Vagina (tissue), 2 donors: ENCODE data around the gene FAM210A. TPM values are rescaled to one million over a fixed set of nuclear protein-coding genes. Genes with fewer than 3 reads are reported as not detected.

Experiments used
- DNase-seq, 2 donors: peaks; one replicate each; pipeline ENCODE4 v3.0.0-alpha.2; 2017; ENCODE audit errors: extremely low spot score in 2 of 2
- H3K27ac ChIP-seq: fragments of 200-600 bp; sonication (generic); one replicate; pipeline ENCODE4 v1.5.1; 2019
- H3K27me3 ChIP-seq: fragments of 200-600 bp; sonication (generic); one replicate; pipeline ENCODE4 v1.5.1; 2019
- H3K36me3 ChIP-seq, 2 donors: fragments of 200-600 bp; sonication (generic); one replicate each; pipeline ENCODE4 v1.5.1; 2017 to 2019
- H3K4me1 ChIP-seq: fragments of 200-600 bp; sonication (generic); one replicate; pipeline ENCODE4 v1.5.1; 2019
- H3K4me3 ChIP-seq, 2 donors: fragments of 200-600 bp; sonication (generic); 1 replicate in 1 of 2; 2 replicates in 1 of 2; pipeline ENCODE4 v1.5.1; 2016 to 2019
- H3K9me3 ChIP-seq: fragments of 200-600 bp; sonication (generic); one replicate; pipeline ENCODE4 v1.5.1; 2019
- POLR2A ChIP-seq, 2 donors: fragments of 450-650 bp; IDR thresholded peaks; one replicate each; pipeline ENCODE4 v1.6.1; 2017; ENCODE audit warnings: antibody characterized with exemption in 2 of 2, mild to moderate bottlenecking in 2 of 2, moderate library complexity in 2 of 2
- POLR2AphosphoS5 ChIP-seq, 2 donors: sonication (generic); formaldehyde crosslinking; IDR thresholded peaks; one replicate each; pipeline ENCODE4 v1.9.0; 2017; ENCODE audit warnings: antibody characterized with exemption in 2 of 2, mild to moderate bottlenecking in 2 of 2, low read depth in 1 of 2; ENCODE audit not compliant: insufficient read depth in 1 of 2
- intact Hi-C: fragments of 100-400 bp; cut with DNase I; formaldehyde crosslinking; loops from one replicate; pipeline ENCODE4 v1.15.1; 2023
- total RNA-seq: library from RNA; depleted of rRNA; stranded (reverse); fragments of >200 nt; gene quantifications from one replicate; pipeline ENCODE4 v1.2.3, GENCODE V29; 2016
- TF ChIP-seq, protein P1 (sequence below), 3 experiments: fragments of 450-650 bp in 2 of 3; fragments of 200-600 bp in 1 of 3; sonication (generic) in 1 of 3; IDR thresholded peaks; one replicate each; pipeline ENCODE4 v1.5.1; 2017 to 2019; ENCODE audit warnings: antibody characterized with exemption in 3 of 3, mild to moderate bottlenecking in 2 of 3, moderate library complexity in 2 of 3

FAM210A gene
- total RNA-seq, 1 donor from 2014 or later = 12.8 TPM

DNA sequence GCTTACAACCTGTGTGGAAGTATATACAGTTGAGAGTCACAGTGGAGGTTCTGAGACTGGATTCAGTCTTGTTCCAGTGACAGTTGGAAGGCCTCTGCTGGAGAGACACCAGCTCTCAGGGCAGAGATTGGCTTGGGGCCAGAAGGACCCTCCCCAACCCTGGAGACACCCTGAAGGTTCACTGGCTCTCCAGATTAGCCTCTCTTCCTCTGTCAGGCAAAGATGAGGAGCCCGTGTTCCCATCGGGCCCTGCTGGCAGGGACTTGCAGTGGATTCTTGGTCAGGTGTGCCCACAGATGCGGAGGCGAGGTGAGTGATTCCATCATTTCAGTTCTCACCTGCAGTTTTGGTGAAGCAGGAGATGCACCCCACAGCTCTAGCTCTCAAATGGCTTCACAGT is 78.6 kb downstream of the FAM210A start:
- no peaks in the 10 kb centered on the region for H3K9me3 ChIP-seq
- intact Hi-C loops = no loop called here
- no peak overlapping the region for H3K27ac ChIP-seq
- no peaks in the 10 kb centered on the region for H3K27me3 ChIP-seq
- TF ChIP-seq POLR2A (IDR thresholded peaks at IDR 0.05) (no peak), POLR2AphosphoS5 (IDR thresholded peaks at IDR 0.05; ENCODE audit: insufficient read depth in 1 of 2, low read depth in 1 of 2) (no peak)
- TF ChIP-seq, protein P1, sequence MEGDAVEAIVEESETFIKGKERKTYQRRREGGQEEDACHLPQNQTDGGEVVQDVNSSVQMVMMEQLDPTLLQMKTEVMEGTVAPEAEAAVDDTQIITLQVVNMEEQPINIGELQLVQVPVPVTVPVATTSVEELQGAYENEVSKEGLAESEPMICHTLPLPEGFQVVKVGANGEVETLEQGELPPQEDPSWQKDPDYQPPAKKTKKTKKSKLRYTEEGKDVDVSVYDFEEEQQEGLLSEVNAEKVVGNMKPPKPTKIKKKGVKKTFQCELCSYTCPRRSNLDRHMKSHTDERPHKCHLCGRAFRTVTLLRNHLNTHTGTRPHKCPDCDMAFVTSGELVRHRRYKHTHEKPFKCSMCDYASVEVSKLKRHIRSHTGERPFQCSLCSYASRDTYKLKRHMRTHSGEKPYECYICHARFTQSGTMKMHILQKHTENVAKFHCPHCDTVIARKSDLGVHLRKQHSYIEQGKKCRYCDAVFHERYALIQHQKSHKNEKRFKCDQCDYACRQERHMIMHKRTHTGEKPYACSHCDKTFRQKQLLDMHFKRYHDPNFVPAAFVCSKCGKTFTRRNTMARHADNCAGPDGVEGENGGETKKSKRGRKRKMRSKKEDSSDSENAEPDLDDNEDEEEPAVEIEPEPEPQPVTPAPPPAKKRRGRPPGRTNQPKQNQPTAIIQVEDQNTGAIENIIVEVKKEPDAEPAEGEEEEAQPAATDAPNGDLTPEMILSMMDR (IDR thresholded peaks at IDR 0.05) = no peak
- no peaks in the 10 kb centered on the region for H3K4me1 ChIP-seq
- no peak for DNase-seq
- H3K36me3 ChIP-seq = peaks cover 0 to 4% of the 10 kb centered on the region in 2 donors
- no peak overlapping the region for H3K4me3 ChIP-seq

DNA sequence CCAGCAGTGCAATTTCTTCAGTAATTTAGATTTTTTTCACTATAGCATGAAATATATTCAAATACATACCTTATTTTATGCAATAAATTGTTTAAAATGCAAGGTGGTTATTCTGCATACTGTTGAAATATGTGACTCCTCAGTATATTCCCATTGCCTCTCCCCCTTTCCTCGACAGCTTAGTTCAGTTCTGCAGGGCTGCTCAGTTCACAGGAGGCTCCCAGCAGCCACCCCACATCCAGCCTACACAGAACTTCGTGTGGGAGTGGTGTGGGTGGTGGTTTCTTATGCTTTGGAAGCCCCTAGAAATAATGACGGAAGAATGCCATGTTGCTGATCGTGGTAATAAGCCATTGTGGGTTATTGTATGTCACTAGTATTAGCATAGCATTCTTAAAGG is 79.7 kb downstream of the FAM210A start:
- Histone ChIP-seq H3K9me3 (no peaks in the 10 kb centered on the region), H3K36me3 (peaks cover 0 to 4% of the 10 kb centered on the region in 2 donors), H3K4me1 (peaks cover 8% of the 10 kb centered on the region), H3K27ac (no peak overlapping the region), H3K4me3 (no peak overlapping the region), H3K27me3 (no peaks in the 10 kb centered on the region)
- TF ChIP-seq, protein P1 (IDR thresholded peaks at IDR 0.05) = no peak
- no peak for TF ChIP-seq POLR2A (IDR thresholded peaks at IDR 0.05)
- no peak for TF ChIP-seq POLR2AphosphoS5 (IDR thresholded peaks at IDR 0.05; ENCODE audit: insufficient read depth in 1 of 2, low read depth in 1 of 2)
- intact Hi-C loops = no loop called here
- DNase-seq = no peak

DNA sequence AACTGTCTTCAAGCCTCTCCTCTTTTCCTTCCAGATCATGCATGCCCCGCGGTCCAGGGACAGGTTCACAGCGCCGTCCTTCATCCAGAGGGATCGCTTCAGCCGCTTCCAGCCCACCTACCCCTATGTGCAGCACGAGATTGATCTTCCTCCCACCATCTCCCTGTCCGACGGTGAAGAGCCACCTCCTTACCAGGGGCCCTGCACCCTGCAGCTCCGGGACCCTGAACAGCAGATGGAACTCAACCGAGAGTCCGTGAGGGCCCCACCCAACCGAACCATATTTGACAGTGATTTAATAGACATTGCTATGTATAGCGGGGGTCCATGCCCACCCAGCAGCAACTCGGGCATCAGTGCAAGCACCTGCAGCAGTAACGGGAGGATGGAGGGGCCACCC is 81.3 kb downstream of the FAM210A start:
- no peaks in the 10 kb centered on the region for H3K27me3 ChIP-seq
- H3K27ac ChIP-seq = no peak overlapping the region
- H3K9me3 ChIP-seq = no peaks in the 10 kb centered on the region
- peaks cover 14% of the 10 kb centered on the region for H3K4me1 ChIP-seq
- TF ChIP-seq POLR2A (IDR thresholded peaks at IDR 0.05) (no peak), POLR2AphosphoS5 (IDR thresholded peaks at IDR 0.05; ENCODE audit: insufficient read depth in 1 of 2, low read depth in 1 of 2) (no peak)
- TF ChIP-seq, protein P1 (IDR thresholded peaks at IDR 0.05) = no peak
- no peak overlapping the region for H3K4me3 ChIP-seq
- no peak for DNase-seq
- intact Hi-C loops = no loop called here
- H3K36me3 ChIP-seq = peaks cover 0 to 4% of the 10 kb centered on the region in 2 donors

DNA sequence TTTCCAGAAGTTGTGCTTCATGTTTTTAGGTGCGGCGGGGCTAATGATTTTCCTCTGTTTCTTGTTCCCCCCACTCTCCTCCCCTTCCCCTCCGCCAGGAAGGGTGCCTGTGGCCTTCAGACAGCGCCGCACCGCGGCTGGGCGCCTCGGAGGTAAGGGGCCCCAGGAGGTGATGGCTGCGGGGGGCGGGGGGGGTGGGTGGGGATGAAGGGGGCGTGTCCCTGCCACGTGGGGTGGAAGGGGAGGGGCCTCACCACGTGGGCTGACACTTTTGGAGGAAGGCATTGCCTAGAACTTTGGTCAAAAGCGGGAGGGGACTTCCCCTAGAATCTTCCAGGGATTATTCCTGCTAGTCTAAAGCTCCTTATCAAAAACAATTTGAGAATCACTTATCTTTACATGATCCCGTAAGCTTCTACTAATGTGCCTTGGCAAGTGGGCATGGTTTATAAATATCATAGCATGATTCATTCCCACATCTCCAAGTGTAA is 83.1 kb downstream of the FAM210A start:
- TF ChIP-seq, protein P1 (IDR thresholded peaks at IDR 0.05) = no peak
- Histone ChIP-seq H3K27me3 (no peaks in the 10 kb centered on the region), H3K9me3 (no peaks in the 10 kb centered on the region), H3K27ac (no peak overlapping the region), H3K4me3 (no peak overlapping the region), H3K36me3 (peaks cover 0 to 4% of the 10 kb centered on the region in 2 donors), H3K4me1 (peaks cover 14% of the 10 kb centered on the region)
- no peak for DNase-seq
- intact Hi-C loops = no loop called here

DNA sequence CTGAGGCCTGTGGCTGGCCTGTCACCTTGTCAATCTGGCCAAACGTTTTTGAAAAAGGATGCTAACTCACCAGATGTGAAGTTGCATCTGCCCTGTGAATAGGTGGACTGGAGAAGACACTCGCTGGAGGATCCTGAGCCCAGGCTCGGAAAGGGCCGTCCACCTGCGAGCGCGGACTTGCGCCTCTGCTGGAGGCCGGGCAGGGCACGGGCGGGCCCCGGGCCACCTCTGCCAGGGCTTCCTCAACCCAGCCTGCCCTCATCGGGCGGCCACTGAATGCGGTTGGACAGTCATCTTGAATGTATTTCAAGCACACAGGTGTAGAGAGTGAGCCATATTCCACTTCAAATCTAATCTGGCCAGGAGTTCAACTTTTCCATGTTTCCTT is 83.9 kb downstream of the FAM210A start:
- Histone ChIP-seq H3K36me3 (peaks cover 0 to 4% of the 10 kb centered on the region in 2 donors), H3K4me1 (peaks cover 14% of the 10 kb centered on the region), H3K27ac (peak overlapping the region; percentile 77), H3K9me3 (no peaks in the 10 kb centered on the region), H3K27me3 (no peaks in the 10 kb centered on the region), H3K4me3 (peak overlapping the region in 1 of 2 donors; percentile 57)
- intact Hi-C loops = no loop called here
- TF ChIP-seq POLR2A (IDR thresholded peaks at IDR 0.05) = no peak
- no peak for TF ChIP-seq POLR2AphosphoS5 (IDR thresholded peaks at IDR 0.05; ENCODE audit: insufficient read depth in 1 of 2, low read depth in 1 of 2)
- TF ChIP-seq, protein P1 (IDR thresholded peaks at IDR 0.05) = no peak
- DNase-seq = no peak
